ENCODE data around the gene N4BP3. TPM values are rescaled to one million over a fixed set of nuclear protein-coding genes. Genes with fewer than 3 reads are reported as not detected.
"Not testable (repeated sequence)": the region's sequence is repeated elsewhere in the genome, so short reads cannot be mapped to it uniquely, and the experiment has no call there.

Gene N4BP3
- total RNA-seq, 1 experiment from 2014 or later, result 4.8 TPM

DNA sequence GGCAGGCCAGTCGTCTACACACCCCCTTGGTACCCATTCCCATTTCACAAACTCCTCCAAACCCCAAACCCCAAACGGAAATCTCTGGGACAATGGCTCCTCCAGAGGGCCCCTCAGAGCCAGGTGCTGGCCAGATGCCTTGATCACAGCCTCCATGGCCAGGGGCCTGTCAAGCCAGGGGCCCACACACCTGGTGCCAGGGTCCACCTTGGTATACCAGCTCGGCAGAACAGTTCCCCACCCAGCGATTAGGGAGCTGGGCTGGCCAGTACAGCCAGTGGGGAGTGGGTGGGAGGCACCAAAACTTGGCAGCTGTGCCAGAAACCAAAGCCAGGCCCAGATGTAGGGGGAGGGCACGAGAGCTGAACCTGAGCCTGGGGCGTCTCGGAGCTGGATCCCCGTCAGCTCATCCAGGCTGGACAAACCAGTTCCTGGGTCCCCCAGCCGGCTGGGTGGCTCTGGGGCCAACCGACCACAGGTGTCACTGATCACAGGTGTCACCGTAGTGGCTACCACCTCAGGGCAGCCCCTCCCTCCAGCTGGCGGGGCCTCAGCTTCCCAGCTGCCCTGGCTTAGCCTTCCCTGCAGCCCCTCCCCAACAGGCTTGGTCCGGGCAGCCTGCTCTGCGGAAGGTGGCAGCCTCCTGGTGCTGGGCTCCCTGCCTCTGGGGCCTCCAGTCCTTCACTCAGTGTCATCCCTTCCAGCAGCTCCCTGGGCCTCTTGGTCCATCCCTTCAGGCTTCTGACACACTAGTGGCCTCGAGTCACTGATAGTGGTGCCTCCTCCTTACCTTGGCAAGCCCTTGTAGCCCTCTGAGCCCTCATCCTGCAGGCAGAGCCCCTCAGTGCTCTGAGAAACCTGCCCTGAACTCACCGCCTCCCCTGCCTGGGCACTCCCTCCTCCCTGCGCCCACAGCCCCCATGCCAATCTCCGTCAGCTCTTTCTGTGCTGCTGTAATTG lies 10.9 kb downstream of the N4BP3 start:
- no TSS peak for BruUV-seq (replicated peaks)
- CTCF ChIA-PET, result interaction anchor here (0.6 to 2.1 kb wide), 9 partner anchors 10 to 48 kb away, joined by 3 to 16 read pairs (median 3); no protein-coding TSS in a partner anchor
- TF ChIP-seq, protein P1, sequence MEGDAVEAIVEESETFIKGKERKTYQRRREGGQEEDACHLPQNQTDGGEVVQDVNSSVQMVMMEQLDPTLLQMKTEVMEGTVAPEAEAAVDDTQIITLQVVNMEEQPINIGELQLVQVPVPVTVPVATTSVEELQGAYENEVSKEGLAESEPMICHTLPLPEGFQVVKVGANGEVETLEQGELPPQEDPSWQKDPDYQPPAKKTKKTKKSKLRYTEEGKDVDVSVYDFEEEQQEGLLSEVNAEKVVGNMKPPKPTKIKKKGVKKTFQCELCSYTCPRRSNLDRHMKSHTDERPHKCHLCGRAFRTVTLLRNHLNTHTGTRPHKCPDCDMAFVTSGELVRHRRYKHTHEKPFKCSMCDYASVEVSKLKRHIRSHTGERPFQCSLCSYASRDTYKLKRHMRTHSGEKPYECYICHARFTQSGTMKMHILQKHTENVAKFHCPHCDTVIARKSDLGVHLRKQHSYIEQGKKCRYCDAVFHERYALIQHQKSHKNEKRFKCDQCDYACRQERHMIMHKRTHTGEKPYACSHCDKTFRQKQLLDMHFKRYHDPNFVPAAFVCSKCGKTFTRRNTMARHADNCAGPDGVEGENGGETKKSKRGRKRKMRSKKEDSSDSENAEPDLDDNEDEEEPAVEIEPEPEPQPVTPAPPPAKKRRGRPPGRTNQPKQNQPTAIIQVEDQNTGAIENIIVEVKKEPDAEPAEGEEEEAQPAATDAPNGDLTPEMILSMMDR (IDR thresholded peaks at IDR 0.05; ENCODE audit: unreplicated experiment), result no peak
- H3K9me3 Mint-ChIP-seq (ENCODE audit: low read depth, unreplicated experiment), result no peaks in the 10 kb centered on the region
- intact Hi-C loops (cut with micrococcal nuclease; ENCODE audit: unreplicated experiment), result no loop called here
- peaks cover 17% of the 10 kb centered on the region for H3K36me3 Mint-ChIP-seq (ENCODE audit: insufficient read depth, unreplicated experiment)
- peaks cover 22% of the 10 kb centered on the region for H3K4me1 Mint-ChIP-seq (ENCODE audit: low read depth, unreplicated experiment)
- peak; percentile 93 for DNase-seq
- no peaks in the 10 kb centered on the region for H3K27me3 Mint-ChIP-seq (ENCODE audit: unreplicated experiment)
- H3K27ac Mint-ChIP-seq (ENCODE audit: unreplicated experiment), result peak overlapping the region; percentile 56
- H3K4me3 Mint-ChIP-seq (ENCODE audit: low read depth, unreplicated experiment), result peak overlapping the region; percentile 31

DNA sequence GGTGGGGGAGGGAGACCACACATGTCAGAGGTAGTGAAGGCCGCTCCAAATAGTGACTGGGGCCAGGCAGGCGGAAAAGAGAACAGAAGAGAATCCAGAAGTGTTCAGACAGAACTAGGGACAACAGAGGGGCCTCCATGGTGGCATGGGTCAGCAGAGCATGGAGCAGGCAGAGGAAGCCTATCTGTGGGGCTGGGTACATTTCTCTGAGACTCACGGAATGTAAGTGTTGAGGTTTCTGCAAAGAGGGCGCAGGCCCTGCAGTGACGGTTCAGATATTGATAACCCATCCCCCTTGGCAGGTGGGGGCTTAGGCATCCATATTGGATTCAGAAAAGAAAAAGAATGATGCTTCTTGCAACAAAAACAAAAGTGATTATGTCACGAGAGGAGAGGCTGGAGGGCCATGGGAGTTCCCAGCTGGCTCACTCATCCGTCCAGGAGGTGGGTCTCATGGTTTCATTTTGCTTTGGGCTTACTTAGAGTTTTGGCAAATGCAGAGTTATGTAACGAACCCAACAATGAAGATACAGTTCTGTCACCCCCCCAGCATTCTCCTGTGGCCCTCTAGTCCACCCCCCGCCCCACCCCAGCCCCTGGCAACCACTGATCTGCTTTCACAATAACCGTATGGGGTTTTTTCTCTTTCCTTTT lies 12.0 kb downstream of the N4BP3 start:
- DNase-seq, result no peak
- H3K27ac Mint-ChIP-seq (ENCODE audit: unreplicated experiment), result no peak overlapping the region
- no TSS peak for BruUV-seq (replicated peaks)
- TF ChIP-seq, protein P1 (IDR thresholded peaks at IDR 0.05; ENCODE audit: unreplicated experiment), result no peak
- intact Hi-C loops (cut with micrococcal nuclease; ENCODE audit: unreplicated experiment), result no loop called here
- H3K4me3 Mint-ChIP-seq (ENCODE audit: low read depth, unreplicated experiment), result peak overlapping the region; percentile 31
- CTCF ChIA-PET, result interaction anchor here (1.9 to 2.1 kb wide), 2 partner anchors 48 to 50 kb away, joined by 9 to 16 read pairs; no protein-coding TSS in a partner anchor
- H3K36me3 Mint-ChIP-seq (ENCODE audit: insufficient read depth, unreplicated experiment), result peaks cover 24% of the 10 kb centered on the region
- H3K27me3 Mint-ChIP-seq (ENCODE audit: unreplicated experiment), result no peaks in the 10 kb centered on the region
- H3K4me1 Mint-ChIP-seq (ENCODE audit: low read depth, unreplicated experiment), result peaks cover 22% of the 10 kb centered on the region
- H3K9me3 Mint-ChIP-seq (ENCODE audit: low read depth, unreplicated experiment), result no peaks in the 10 kb centered on the region

DNA sequence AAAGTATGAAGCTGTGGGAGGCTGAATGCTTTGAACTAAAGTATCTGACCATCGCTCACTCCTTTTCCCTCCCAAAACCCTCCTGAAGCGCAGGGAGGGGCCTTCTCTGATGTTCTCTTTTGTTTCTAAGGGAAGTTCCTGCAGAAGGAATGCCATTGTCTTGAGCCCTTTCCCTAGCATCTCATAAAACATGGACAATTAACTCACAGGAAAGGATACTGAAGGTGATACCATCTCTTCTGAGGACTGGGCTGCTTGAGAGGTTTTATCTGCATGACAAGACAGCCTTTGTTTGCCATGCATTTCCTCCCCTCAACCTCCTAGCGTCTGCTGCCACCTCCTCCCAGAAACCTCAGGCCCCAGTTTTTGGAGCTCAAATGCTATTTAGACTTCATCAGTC lies 13.2 kb downstream of the N4BP3 start:
- H3K27ac Mint-ChIP-seq (ENCODE audit: unreplicated experiment), result no peak overlapping the region
- DNase-seq, result no peak
- no TSS peak for BruUV-seq (replicated peaks)
- peaks cover 36% of the 10 kb centered on the region for H3K36me3 Mint-ChIP-seq (ENCODE audit: insufficient read depth, unreplicated experiment)
- intact Hi-C loops (cut with micrococcal nuclease; ENCODE audit: unreplicated experiment), result no loop called here
- H3K9me3 Mint-ChIP-seq (ENCODE audit: low read depth, unreplicated experiment), result no peaks in the 10 kb centered on the region
- peaks cover 27% of the 10 kb centered on the region for H3K4me1 Mint-ChIP-seq (ENCODE audit: low read depth, unreplicated experiment)
- H3K27me3 Mint-ChIP-seq (ENCODE audit: unreplicated experiment), result no peaks in the 10 kb centered on the region
- CTCF ChIA-PET, result no interaction called here
- H3K4me3 Mint-ChIP-seq (ENCODE audit: low read depth, unreplicated experiment), result no peak overlapping the region
- TF ChIP-seq, protein P1 (IDR thresholded peaks at IDR 0.05; ENCODE audit: unreplicated experiment), result no peak

DNA sequence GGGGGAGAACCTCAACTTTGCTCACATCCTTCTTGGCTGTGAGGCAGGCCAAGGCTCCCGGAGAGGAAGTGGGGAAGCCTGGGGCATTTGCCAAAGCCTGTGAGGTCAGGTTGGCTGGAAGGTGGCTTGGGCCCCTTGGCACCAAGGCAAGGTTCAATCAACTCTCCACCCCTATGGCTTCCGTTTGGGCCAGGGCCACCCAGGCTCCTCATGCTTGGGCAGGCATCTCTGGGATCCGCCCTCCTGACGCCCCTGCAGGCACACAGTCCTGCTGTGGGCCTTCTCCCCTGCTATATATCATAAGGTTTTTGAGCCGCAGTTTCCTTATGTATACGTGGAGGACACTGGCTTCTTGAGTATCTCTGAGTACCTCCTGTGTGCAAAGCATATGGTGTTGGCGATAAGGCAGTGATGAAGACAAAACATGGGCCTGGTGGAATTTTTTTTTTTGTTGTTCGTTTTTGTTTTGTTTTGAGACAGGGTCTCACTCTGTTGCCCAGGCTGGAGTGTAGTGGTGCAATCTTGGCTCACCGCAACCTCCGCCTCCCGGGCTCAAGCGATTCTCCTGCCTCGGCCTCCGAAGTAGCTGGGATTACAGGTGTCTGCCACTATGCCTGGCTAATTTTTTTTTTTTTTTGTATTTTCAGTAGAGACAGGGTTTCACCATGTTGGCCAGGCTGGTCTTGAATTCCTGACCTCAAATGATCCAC lies 14.1 kb downstream of the N4BP3 start:
- H3K4me3 Mint-ChIP-seq (ENCODE audit: low read depth, unreplicated experiment); BruUV-seq (replicated peaks); H3K9me3 Mint-ChIP-seq (ENCODE audit: low read depth, unreplicated experiment); DNase-seq; H3K27ac Mint-ChIP-seq (ENCODE audit: unreplicated experiment); intact Hi-C loops (cut with micrococcal nuclease; ENCODE audit: unreplicated experiment); H3K27me3 Mint-ChIP-seq (ENCODE audit: unreplicated experiment); CTCF ChIA-PET: not testable (repeated sequence)
- peaks cover 35% of the 10 kb centered on the region for H3K4me1 Mint-ChIP-seq (ENCODE audit: low read depth, unreplicated experiment)
- peaks cover 36% of the 10 kb centered on the region for H3K36me3 Mint-ChIP-seq (ENCODE audit: insufficient read depth, unreplicated experiment)
